Measurements from ENCODE around the gene PPP1R8.

Gene PPP1R8

GRCh38 chr1:27872059-27872801, 41.6 kb downstream of the PPP1R8 start, which contains the start of gene THEMIS2:
THEMIS2 (plus strand) TSS chr1:27872544; CDS start chr1:27872572, 28 bp downstream.
- peak; percentile 69 to 74 for DNase-seq (ENCODE audit: low read depth in 2 of 2)

- no peak for DNase-seq (ENCODE audit: low read depth in 2 of 2)
Measured at GRCh38 chr1:27872802-27873551, 42.4 kb downstream of the PPP1R8 start.

- DNase-seq (ENCODE audit: low read depth in 2 of 2), result no peak
Measured at GRCh38 chr1:27873671-27874384, 43.2 kb downstream of the PPP1R8 start.

- no peak for DNase-seq (ENCODE audit: low read depth in 2 of 2)
Measured at GRCh38 chr1:27876341-27877114, 45.9 kb downstream of the PPP1R8 start.

- no peak for DNase-seq (ENCODE audit: low read depth in 2 of 2)
Measured at GRCh38 chr1:27877115-27877416, 46.5 kb downstream of the PPP1R8 start.

- no peak for DNase-seq (ENCODE audit: low read depth in 2 of 2)
Measured at GRCh38 chr1:27878039-27878438, 47.5 kb downstream of the PPP1R8 start.

GRCh38 chr1:27878787-27879335, 48.3 kb downstream of the PPP1R8 start:
- DNase-seq (ENCODE audit: low read depth in 2 of 2), result no peak

GRCh38 chr1:27879374-27880082, 48.9 kb downstream of the PPP1R8 start:
- DNase-seq (ENCODE audit: low read depth in 2 of 2), result no peak

- DNase-seq (ENCODE audit: low read depth in 2 of 2), result no peak
Measured at GRCh38 chr1:27882543-27882903, 51.9 kb downstream of the PPP1R8 start.

GRCh38 chr1:27883536-27883935, 53.0 kb downstream of the PPP1R8 start:
- DNase-seq (ENCODE audit: low read depth in 2 of 2), result no peak

GRCh38 chr1:27884006-27884954, 53.7 kb downstream of the PPP1R8 start:
- DNase-seq (ENCODE audit: low read depth in 2 of 2), result no peak

GRCh38 chr1:27885114-27885528, 54.5 kb downstream of the PPP1R8 start:
- DNase-seq (ENCODE audit: low read depth in 2 of 2), result no peak

GRCh38 chr1:27885621-27886352, 55.2 kb downstream of the PPP1R8 start:
- no peak for DNase-seq (ENCODE audit: low read depth in 2 of 2)

- DNase-seq (ENCODE audit: low read depth in 2 of 2), result no peak
Measured at GRCh38 chr1:27886353-27886679, 55.7 kb downstream of the PPP1R8 start.

GRCh38 chr1:27886744-27887143, 56.2 kb downstream of the PPP1R8 start:
- no peak for DNase-seq (ENCODE audit: low read depth in 2 of 2)

- no peak for DNase-seq (ENCODE audit: low read depth in 2 of 2)
Measured at GRCh38 chr1:27887215-27888021, 56.8 kb downstream of the PPP1R8 start.

GRCh38 chr1:27889506-27889905, 58.9 kb downstream of the PPP1R8 start:
- DNase-seq (ENCODE audit: low read depth in 2 of 2), result no peak

- DNase-seq (ENCODE audit: low read depth in 2 of 2), result no peak
Measured at GRCh38 chr1:27891196-27891889, 60.8 kb downstream of the PPP1R8 start.

Measured in activated CD4-positive, alpha-beta T cell treated with anti-CD3 and anti-CD28 coated beads for 24 hours (primary cell).